Measurements from ENCODE around the gene MINDY4B.

MINDY4B gene

DNA sequence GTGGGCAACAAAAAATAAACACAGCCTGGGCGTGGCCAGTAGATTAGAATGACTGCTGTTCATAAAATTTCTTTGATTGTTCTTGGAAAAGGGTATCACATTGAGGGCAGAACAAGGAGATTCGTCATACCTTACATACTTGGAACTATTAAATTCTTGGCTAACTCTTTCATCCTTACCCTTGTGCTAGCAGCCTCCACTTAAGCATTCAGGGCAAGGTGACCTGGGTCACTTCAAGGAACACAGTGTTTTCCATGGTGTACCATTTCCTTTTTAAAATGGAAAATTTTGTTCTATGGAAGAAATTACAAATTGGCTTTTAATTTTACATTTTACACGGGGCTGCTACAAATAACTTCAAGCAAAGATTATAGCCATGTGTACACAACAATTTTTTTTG lies 60.8 kb downstream of the MINDY4B start:
- no peak for DNase-seq (ENCODE audit: low read depth)

DNA sequence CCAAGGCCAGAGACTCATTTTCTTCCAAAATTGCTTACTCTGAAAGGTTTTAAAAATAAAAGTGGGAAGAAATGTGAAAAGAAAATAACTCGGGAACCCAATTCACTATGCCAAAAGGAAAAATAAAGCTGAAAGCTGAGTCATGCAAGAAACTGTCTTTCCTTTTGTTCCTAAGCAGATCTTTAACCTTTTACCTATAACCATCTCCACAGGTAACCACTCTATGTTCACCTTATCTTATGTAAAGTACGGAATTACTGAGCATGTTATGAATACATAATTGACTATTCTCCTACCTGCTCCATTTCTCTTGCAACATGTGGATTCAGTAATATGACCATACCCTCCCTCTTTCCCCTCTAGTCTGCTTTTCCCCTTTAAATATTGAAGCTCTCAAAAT lies 62.0 kb downstream of the MINDY4B start:
- DNase-seq (ENCODE audit: low read depth): no peak

DNA sequence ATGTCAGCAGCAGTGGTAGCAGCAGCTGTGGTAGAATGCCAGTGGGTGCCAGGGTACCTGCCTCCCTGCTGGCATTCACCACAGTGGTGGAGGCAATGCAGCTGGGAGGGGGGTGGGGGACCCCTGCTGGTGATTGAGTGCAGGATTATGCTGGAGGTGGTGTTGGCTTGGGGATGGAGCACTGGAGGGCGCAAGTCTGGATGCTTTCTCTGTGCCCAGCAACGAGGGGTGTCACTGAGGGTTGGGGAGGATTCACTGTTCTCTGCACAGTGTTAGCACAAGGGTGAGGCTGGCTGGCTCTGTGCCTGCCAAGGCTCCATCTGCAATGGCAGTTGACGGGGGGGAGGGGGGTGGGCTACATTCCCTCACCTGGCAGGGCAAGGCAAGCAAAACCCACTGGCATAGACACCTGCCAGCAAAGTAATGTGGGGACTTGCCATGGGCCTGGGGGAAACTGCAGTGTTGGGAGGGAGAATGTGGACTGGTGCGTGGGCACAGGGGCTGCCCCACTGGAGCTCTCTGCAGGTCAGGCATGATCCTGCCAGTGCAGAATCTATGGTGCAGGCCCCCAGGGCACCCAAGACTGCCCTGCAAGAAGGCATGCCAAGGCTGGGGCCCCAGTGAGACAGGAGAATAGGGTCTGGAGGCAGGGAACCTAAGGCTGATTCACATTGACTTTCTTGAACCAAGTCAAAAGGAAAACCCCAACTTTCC lies 64.3 kb downstream of the MINDY4B start:
- no peak for DNase-seq (ENCODE audit: low read depth)

DNA sequence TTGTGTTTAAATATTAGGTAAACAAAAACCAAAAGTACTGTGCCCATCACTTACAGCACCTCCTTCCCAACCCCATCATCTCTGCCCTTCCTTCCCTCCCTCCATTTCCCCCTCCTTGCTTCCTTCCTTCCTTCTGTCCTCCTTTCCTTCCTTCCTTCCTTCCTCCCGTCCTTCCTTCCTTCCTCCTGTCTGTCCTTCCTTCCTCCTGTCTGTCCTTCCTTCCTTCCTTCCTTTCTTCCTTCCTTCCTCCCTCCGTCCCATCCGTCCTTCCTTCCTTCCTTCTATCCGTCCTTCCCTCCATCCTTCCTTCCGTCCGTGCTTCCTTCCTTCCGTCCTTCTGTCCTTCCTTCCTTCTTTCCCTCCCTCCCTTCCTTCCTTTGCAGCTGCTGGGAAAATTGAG lies 74.5 kb downstream of the MINDY4B start:
- DNase-seq (ENCODE audit: low read depth): no peak

DNA sequence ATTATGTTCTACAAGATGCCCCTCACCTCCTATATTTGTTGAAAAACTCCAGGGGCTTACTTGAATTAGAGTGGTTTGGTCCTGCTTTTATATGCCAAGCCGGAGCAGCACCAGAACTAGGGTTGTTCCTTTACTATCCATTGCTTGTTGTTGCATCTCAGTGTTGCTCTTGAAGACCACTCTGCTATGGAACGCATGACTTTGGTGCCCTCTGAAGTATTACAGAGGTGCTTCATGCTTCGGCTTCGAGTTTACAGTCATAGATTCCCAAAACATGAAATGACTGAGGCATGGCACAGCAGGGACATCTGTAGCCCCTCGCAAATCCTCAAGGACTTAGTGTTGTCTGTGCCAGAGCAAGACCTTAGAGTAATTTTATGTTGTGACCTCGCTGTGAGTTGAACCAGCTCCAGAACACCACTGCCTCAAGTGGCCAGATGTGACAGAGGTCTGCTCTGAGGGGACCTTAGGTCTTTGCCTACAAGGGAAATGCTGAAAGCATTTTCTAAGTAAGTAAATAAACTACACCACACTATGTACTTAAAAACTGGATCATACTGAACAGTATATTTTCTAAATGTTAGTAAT lies 75.1 kb downstream of the MINDY4B start:
- DNase-seq (ENCODE audit: low read depth): no peak

DNA sequence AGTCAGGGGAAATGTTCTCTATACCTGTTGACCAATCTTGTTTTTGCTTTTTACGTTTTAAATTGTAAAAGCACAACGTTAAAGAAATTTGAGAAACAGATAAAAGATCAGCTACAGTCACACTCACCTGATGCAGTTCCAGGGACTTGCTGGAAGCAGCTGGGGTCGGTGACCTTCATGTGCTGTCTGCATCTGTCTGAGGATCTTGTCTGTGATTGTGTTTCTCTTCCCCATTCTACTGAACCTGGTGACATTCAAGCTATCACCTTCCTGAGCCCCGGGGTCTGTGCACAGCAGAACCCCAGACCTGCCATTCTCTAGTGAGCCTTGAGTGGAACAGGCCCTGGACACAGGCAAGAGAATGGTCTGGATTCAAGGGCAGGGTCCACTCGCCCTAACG lies 75.8 kb downstream of the MINDY4B start:
- DNase-seq (ENCODE audit: low read depth): no peak

DNA sequence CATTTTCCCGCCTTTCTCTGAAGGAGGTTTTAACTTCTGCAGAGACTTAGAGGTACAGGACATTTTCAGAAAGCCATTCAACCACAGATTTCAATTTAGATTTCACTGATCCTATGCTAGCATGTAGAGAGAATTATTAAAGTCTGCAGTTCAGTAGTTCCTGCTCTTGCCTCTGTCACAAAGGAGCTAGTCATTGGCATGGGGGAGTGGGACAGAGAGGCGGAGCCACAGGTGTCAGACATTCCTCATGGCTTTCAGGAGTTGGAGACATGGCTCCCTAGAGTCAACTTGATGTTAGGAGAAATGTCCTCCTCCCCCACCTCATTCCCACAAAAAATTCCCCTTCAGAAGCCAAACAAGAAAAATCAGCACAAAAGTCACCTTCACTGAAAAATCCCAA lies 76.2 kb downstream of the MINDY4B start:
- no peak for DNase-seq (ENCODE audit: low read depth)

DNA sequence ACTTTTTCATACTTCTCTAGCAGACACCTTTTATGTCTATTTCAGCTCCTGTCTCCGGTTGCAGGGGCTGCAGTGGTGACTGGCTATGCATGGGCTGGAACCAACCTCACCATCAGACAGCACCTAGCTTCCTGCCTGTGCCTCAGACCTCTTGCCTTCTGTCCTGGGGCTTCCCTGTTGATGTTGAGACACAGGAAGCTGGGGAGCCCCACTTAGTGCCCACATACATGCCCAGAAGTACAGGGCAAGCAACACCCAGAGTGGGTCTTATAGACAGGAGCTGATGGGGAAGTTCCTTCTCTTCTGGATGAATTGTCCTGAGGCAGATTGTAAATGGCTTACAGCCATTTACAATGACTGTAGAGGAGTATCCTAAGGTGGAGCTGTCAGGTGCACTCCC lies 77.0 kb downstream of the MINDY4B start:
- DNase-seq (ENCODE audit: low read depth): no peak

DNA sequence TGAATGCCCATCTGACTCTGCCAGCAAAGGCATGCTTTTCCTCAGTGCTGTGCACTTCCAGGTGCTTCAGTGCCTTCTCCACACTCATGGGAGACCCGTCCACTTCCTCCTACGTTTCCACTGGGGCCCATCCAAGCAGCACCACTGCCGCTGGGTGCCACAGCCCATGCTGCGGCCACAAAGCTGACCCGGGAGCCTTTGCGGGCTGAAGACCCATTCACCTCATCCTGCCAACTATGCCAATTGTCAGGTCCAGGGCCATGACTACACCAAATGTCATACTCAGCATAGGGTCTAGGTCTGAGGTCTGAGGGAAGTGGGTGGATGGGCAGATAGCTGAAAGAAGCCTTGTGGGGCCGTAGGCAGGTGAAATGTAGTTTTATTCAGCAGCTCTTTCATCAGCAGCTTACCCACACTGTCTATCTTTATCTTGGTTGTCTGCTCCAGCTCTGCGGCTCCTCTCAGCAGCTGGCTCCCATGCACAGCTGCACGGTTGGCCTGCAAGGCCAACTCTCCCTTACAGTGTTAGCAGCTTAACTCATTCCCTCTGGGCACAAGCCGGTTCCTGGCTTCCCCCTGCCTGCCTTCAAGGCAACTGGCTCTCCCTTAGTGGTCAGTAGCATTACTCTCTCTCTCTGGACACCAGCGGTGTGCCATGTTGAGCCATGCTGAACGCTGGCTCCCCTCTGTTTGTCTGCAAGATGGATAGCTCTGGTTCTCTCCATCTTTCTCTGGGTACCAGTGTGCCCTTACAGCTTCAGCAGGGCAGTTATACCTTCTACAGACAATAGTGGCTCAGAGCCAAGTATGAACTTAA lies 78.6 kb downstream of the MINDY4B start:
- DNase-seq (ENCODE audit: low read depth): no peak

DNA sequence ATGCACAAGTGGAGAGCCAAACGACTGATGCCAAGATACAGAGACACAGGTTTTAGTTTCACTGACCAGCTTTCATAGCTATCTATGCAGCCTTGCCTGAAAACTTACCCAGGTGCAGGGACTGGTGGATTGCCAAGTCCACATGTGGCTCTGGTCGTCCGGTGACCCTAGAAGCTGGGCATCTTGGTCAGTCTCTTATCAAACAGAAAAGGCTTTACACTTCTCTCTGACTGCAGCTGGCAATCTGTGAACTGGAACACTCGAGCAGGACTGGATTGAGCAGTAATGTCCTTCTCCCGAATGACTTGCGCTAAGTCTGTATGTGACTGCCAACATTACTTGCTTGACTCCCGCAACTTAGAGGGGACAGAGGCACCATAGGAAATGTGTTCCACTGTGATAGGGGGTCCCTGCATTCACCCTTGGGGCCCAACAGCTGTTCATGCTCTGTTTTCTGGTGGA lies 79.3 kb downstream of the MINDY4B start:
- DNase-seq (ENCODE audit: low read depth): no peak

DNA sequence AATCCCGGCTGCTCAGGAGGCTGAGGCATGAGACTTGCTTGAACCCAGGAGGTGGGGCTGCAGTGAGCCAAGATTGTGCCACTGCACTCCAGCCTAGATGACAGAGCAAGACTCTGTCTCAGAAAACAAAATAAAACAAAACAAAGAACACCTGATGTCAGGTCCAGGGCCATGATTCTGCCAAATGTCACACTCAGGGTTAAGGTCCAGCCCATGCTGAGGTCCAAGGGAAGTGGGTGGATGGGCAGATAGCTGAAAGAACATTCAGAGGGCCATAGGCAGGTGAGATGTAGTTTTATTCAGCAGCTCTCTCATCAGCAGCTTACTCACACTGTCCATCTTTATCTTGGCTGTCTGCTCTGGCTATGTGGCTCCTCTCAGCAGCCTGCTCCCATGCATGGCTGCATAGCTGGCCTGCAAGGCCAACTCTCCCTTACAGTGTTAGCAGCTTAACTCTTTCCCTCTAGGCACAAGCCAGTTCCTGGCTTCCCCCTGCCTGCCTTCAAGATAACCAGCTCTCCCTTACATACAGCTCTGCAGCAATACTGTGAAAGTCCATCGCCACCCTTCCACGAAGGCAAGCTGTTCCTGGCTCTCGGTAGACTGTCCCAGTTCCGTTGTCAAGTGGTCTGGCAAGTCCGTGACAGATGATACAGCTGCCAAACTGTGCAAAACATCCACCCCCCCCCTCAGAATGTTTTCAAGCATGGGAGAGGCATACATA lies 79.9 kb downstream of the MINDY4B start:
- no peak for DNase-seq (ENCODE audit: low read depth)

DNA sequence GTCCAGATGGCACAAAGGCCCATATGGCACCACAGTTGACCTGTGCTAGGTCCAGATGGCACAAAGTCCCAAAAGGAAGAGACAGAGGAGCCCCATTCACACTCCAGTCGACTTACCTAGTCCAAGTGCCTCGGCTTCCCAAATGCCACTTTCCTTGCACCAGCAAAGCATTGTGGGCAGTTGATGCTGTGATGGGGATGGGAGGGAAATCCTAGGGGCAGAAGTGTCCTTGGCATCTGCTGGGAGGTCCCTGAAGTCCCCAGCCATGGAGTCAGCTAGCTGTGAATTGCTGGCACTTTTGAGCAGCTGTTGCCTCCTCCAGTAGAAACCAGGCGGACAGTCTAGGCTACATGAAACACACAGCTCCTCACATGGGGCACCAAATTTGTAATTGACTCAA lies 82.0 kb downstream of the MINDY4B start:
- no peak for DNase-seq (ENCODE audit: low read depth)

DNA sequence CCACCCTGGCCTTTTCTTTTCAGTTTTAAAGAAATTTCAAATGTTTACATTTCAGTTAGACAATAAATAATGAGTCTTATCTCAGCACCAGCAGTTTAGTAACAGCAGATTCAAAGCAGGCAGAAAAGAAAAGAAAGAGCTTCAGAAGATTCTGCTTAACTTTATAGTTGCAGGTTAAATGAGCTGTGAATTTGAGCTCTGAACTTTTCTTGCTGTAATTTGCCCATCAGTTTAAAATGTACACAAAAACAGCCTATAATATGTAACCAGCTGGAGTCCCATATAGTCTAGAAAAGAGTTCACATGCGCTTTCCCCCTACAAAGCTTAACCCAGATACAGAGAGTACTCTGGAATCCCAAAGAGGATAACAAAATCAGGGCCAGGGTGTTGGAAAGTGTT lies 82.6 kb downstream of the MINDY4B start:
- DNase-seq (ENCODE audit: low read depth): no peak

Measured in amniotic epithelial cell (primary cell).